Liver (tissue), 9 donors: ENCODE data around the gene CSNK2A2. TPM values are rescaled to one million over a fixed set of nuclear protein-coding genes. Genes with fewer than 3 reads are reported as not detected.

ENCODE experiments used
- DNase-seq: peaks from one replicate; pipeline ENCODE4 v3.0.0-alpha.2; 2017; ENCODE audit warnings: low spot score
- H3K27ac ChIP-seq, 2 donors: one replicate each; pipeline ENCODE4 v1.7.0; 2013; ENCODE audit warnings: inconsistent platforms in 2 of 2, low read length in 2 of 2, control low read depth in 1 of 2, low read depth in 1 of 2, mild to moderate bottlenecking in 1 of 2
- H3K27me3 ChIP-seq, 4 donors: one replicate each; pipeline versions ENCODE4 v1.6.1 to v1.7.0; 2013; ENCODE audit warnings: low read length in 3 of 4, inconsistent platforms in 1 of 4, mild to moderate bottlenecking in 1 of 4, moderate library complexity in 1 of 4; ENCODE audit not compliant: control insufficient read depth in 4 of 4, insufficient read depth in 4 of 4
- H3K36me3 ChIP-seq, 4 donors: one replicate each; pipeline versions ENCODE4 v1.6.1 to v1.7.0; 2013; ENCODE audit warnings: low read length in 3 of 4, mild to moderate bottlenecking in 3 of 4, low read depth in 1 of 4, moderate library complexity in 1 of 4; ENCODE audit not compliant: control insufficient read depth in 4 of 4, insufficient read depth in 3 of 4
- H3K4me1 ChIP-seq, 4 donors: one replicate each; pipeline versions ENCODE4 v1.6.1 to v1.7.0; 2013; ENCODE audit warnings: low read length in 3 of 4, mild to moderate bottlenecking in 3 of 4, moderate library complexity in 1 of 4; ENCODE audit not compliant: control insufficient read depth in 4 of 4, insufficient read depth in 4 of 4
- H3K4me3 ChIP-seq, 3 donors: one replicate each; pipeline versions ENCODE4 v1.6.1 to v1.7.0; 2013; ENCODE audit warnings: low read length in 3 of 3, control low read depth in 1 of 3, low read depth in 1 of 3, mild to moderate bottlenecking in 1 of 3
- H3K9ac ChIP-seq, 2 donors: one replicate each; pipeline ENCODE4 v1.7.0; 2013; ENCODE audit warnings: low read length in 2 of 2, mild to moderate bottlenecking in 2 of 2, moderate library complexity in 2 of 2, control low read depth in 1 of 2, low read depth in 1 of 2
- H3K9me3 ChIP-seq, 4 donors: one replicate each; pipeline versions ENCODE4 v1.6.1 to v1.7.0; 2013; ENCODE audit warnings: low read length in 3 of 4; ENCODE audit not compliant: control insufficient read depth in 4 of 4
- ATF3 ChIP-seq: IDR thresholded peaks from 2 replicates; pipeline ENCODE4 v1.6.1; 2016; ENCODE audit warnings: antibody characterized with exemption
- CTCF ChIP-seq: fragments of 150-350 bp; IDR thresholded peaks from 2 replicates; pipeline ENCODE4 v1.5.1; 2017; ENCODE audit warnings: improper control_type of control experiment, low read depth, low read length; ENCODE audit not compliant: missing input control
- EGR1 ChIP-seq, 2 donors: IDR thresholded peaks; 2 replicates each; pipeline ENCODE4 v1.6.1; 2016 to 2018; ENCODE audit warnings: antibody characterized with exemption in 2 of 2, low read depth in 2 of 2
- FOXA2 ChIP-seq: IDR thresholded peaks from 2 replicates; pipeline ENCODE4 v1.6.1; 2016; ENCODE audit warnings: antibody characterized with exemption
- HNF4A ChIP-seq, 2 donors: conservative IDR thresholded peaks; 2 replicates each; pipeline ENCODE4 v1.6.1; 2016; ENCODE audit warnings: antibody characterized with exemption in 2 of 2, mild to moderate bottlenecking in 2 of 2
- HNF4G ChIP-seq: IDR thresholded peaks from 2 replicates; pipeline ENCODE4 v1.6.1; 2016; ENCODE audit warnings: antibody characterized with exemption
- MAX ChIP-seq: IDR thresholded peaks from 2 replicates; pipeline ENCODE4 v1.6.1; 2016; ENCODE audit warnings: antibody characterized with exemption
- NR2F2 ChIP-seq: IDR thresholded peaks from 2 replicates; pipeline ENCODE4 v1.6.1; 2016; ENCODE audit warnings: antibody characterized with exemption
- RAD21 ChIP-seq, 2 donors: IDR thresholded peaks; 2 replicates each; pipeline ENCODE4 v1.6.1; 2016; ENCODE audit warnings: antibody characterized with exemption in 2 of 2, mild to moderate bottlenecking in 2 of 2
- REST ChIP-seq: IDR thresholded peaks from 2 replicates; pipeline ENCODE4 v1.6.1; 2016; ENCODE audit warnings: antibody characterized with exemption, mild to moderate bottlenecking
- RXRA ChIP-seq, 2 donors: IDR thresholded peaks; 2 replicates each; pipeline ENCODE4 v1.6.1; 2017 to 2018; ENCODE audit warnings: antibody characterized with exemption in 2 of 2, mild to moderate bottlenecking in 1 of 2
- SP1 ChIP-seq: IDR thresholded peaks from 2 replicates; pipeline ENCODE4 v1.6.1; 2018; ENCODE audit warnings: antibody characterized with exemption, mild to moderate bottlenecking
- TAF1 ChIP-seq: conservative IDR thresholded peaks from 2 replicates; pipeline ENCODE4 v1.6.1; 2016; ENCODE audit warnings: antibody characterized with exemption, mild to moderate bottlenecking
- YY1 ChIP-seq: IDR thresholded peaks from 2 replicates; pipeline ENCODE4 v1.6.1; 2016; ENCODE audit warnings: antibody characterized with exemption, mild to moderate bottlenecking
- ZBTB33 ChIP-seq: IDR thresholded peaks from 2 replicates; pipeline ENCODE4 v1.6.1; 2016; ENCODE audit warnings: antibody characterized with exemption
- WGBS: extraction: QIAGEN DNeasy Blood & Tissue Kit; methylation state at CpG from one replicate; pipeline ENCODE4 v1.1.7; 2013; 5-methylcytosine and 5-hydroxymethylcytosine counted together
- polyA plus RNA-seq, 2 donors: library from polyadenylated mRNA; stranded (reverse) in 1 of 2; unstranded in 1 of 2; fragments of 200-250 nt in 1 of 2; fragments of >200 nt in 1 of 2; fragmentation: Nextera tagmentation in 1 of 2; extraction: Ambion mirVana in 1 of 2; gene quantifications; one replicate each; pipeline versions ENCODE4 v1.2.1 to v1.2.3, GENCODE V29; 2013 to 2015
- total RNA-seq, 2 donors: library from RNA; depleted of rRNA; stranded (reverse); fragments of >200 nt; gene quantifications; one replicate each; pipeline ENCODE4 v1.2.3, GENCODE V29; 2014
- donor health status: healthy.
- donor health status: healthy.
- donor health status: healthy.
- donor health status: healthy.
- donor health status: healthy.

Gene CSNK2A2
- total and polyA plus RNA-seq, 4 donors: 9.4 to 21.0 (median 14.7) TPM

GRCh38 chr16:58148099-58148498 lies 49.8 kb downstream of the CSNK2A2 start:
- H3K27me3 ChIP-seq: no peaks in the 10 kb centered on the region
- TF ChIP-seq NR2F2: no peak
- TF ChIP-seq FOXA2: no peak
- TF ChIP-seq TAF1: no peak
- TF ChIP-seq MAX: no peak
- TF ChIP-seq REST: no peak
- TF ChIP-seq SP1: no peak
- no peak for TF ChIP-seq HNF4G
- TF ChIP-seq EGR1 (IDR thresholded peaks at IDR 0.05; ENCODE audit: low read depth in 2 of 2): no peak
- TF ChIP-seq ZBTB33: no peak
- no peak for TF ChIP-seq YY1
- no peak for TF ChIP-seq CTCF
- no peak for TF ChIP-seq HNF4A (conservative IDR thresholded peaks at IDR 0.05)
- no peak overlapping the region for H3K4me3 ChIP-seq
- H3K27ac ChIP-seq: no peak overlapping the region
- no peaks in the 10 kb centered on the region for H3K9me3 ChIP-seq
- H3K9ac ChIP-seq: no peak overlapping the region
- H3K4me1 ChIP-seq: no peaks in the 10 kb centered on the region
- no peak for DNase-seq
- no peaks in the 10 kb centered on the region for H3K36me3 ChIP-seq
- 96% methylated on average over 2 of the region's 2 CpGs for WGBS

- TF ChIP-seq HNF4A (conservative IDR thresholded peaks at IDR 0.05) (no peak), SP1 (no peak), REST (no peak), HNF4G (no peak), FOXA2 (no peak), EGR1 (IDR thresholded peaks at IDR 0.05; ENCODE audit: low read depth in 2 of 2) (no peak), RXRA (IDR thresholded peaks at IDR 0.05) (no peak), ATF3 (no peak), RAD21 (IDR thresholded peaks at IDR 0.05) (no peak), NR2F2 (no peak)
- H3K9me3 ChIP-seq: peaks cover 0 to 6% (median 2%) of the 10 kb centered on the region in 4 donors
- DNase-seq: no peak
Observed at GRCh38 chr16:58138852-58139251, 59.1 kb downstream of the CSNK2A2 start.

More at GRCh38 chr16:58138852-58139251, 59.1 kb downstream of the CSNK2A2 start:
- H3K4me3 ChIP-seq: no peak overlapping the region
- H3K36me3 ChIP-seq: no peaks in the 10 kb centered on the region
- no peaks in the 10 kb centered on the region for H3K4me1 ChIP-seq
- H3K9ac ChIP-seq: no peak overlapping the region
- H3K27ac ChIP-seq: no peak overlapping the region
- H3K27me3 ChIP-seq: no peaks in the 10 kb centered on the region
